SK-N-MC (cell line): ENCODE data around the gene CTSD.

Experiments
- EZH2 ChIP-seq: fragments of 200-600 bp; sonication (generic); IDR thresholded peaks from one replicate; pipeline ENCODE4 v1.6.1; 2017; ENCODE audit warnings: antibody characterized with exemption
- POLR2AphosphoS5 ChIP-seq: IDR thresholded peaks from 2 replicates; pipeline ENCODE4 v1.6.1; 2012; ENCODE audit warnings: mild to moderate bottlenecking, low read depth, low read length, borderline replicate concordance

- TF ChIP-seq POLR2AphosphoS5 (no peak), EZH2 (no peak)
Measured at GRCh38 chr11:1739576-1739975, 24.2 kb downstream of the CTSD start.
